HEK293 (cell line): Measurements from ENCODE around the gene CSNK1G2.

Experiments
- CTCF ChIA-PET: fragments of 350-600 bp; formaldehyde crosslinking; extraction: SDS; loops from one replicate; lab custom pipeline; 2021; ENCODE audit warnings: antibody characterized with exemption; lab: Yijun Ruan, JAX
- POLR2A ChIA-PET: fragments of 300-600 bp; formaldehyde crosslinking; extraction: SDS; loops from one replicate; lab custom pipeline; 2020; ENCODE audit warnings: antibody characterized with exemption, inconsistent platforms; lab: Yijun Ruan, JAX
- H3K27ac ChIP-seq: fragments of 200-500 bp; sonication (Bioruptor generic); 2 replicates; pipeline ENCODE4 v1.5.1; 2014; ENCODE audit warnings: low read depth, low read length, control low read depth, inconsistent platforms; ENCODE audit errors: extremely low read depth
- H3K36me3 ChIP-seq, 2 experiments: fragments of 200-500 bp in 1 of 2; sonication (Bioruptor generic) in 1 of 2; 1 replicate in 1 of 2; 2 replicates in 1 of 2; pipeline ENCODE4 v1.5.1; 2014 to 2017; ENCODE audit warnings: inconsistent platforms in 2 of 2, low read length in 2 of 2; ENCODE audit not compliant: control insufficient read depth in 2 of 2, insufficient read depth in 1 of 2
- H3K4me1 ChIP-seq: fragments of 200-500 bp; sonication (Bioruptor generic); 2 replicates; pipeline ENCODE4 v1.5.1; 2014; ENCODE audit warnings: mild to moderate bottlenecking, low read length, inconsistent platforms; ENCODE audit not compliant: control insufficient read depth, insufficient read depth
- H3K4me3 ChIP-seq: 2 replicates; pipeline ENCODE4 v1.5.1; 2011; ENCODE audit warnings: low read depth, mild to moderate bottlenecking, control low read depth, low read length, moderate library complexity
- H3K9me3 ChIP-seq: fragments of 200-500 bp; sonication (Bioruptor generic); 2 replicates; pipeline ENCODE4 v1.5.1; 2014; ENCODE audit warnings: low read depth, low read length, inconsistent platforms; ENCODE audit not compliant: control insufficient read depth, insufficient read depth
- BCL11B ChIP-seq: fragments of 450-650 bp; formaldehyde crosslinking; IDR thresholded peaks from 2 replicates; pipeline ENCODE4 v1.5.1; 2016; ENCODE audit warnings: low read depth, missing biosample characterization, missing genetic modification characterization
- GFI1B ChIP-seq: fragments of 450-650 bp; formaldehyde crosslinking; IDR thresholded peaks from 2 replicates; pipeline ENCODE4 v1.5.1; 2016; ENCODE audit warnings: missing biosample characterization, missing genetic modification characterization
- GLIS1 ChIP-seq: fragments of 450-650 bp; formaldehyde crosslinking; IDR thresholded peaks from 2 replicates; pipeline ENCODE4 v1.5.1; 2016; ENCODE audit warnings: missing biosample characterization, missing genetic modification characterization
- PRDM1 ChIP-seq: fragments of 450-650 bp; formaldehyde crosslinking; IDR thresholded peaks from 2 replicates; pipeline ENCODE4; 2016; ENCODE audit warnings: missing biosample characterization, missing genetic modification characterization
- PRDM10 ChIP-seq: fragments of 450-650 bp; formaldehyde crosslinking; IDR thresholded peaks from 2 replicates; pipeline ENCODE4 v1.5.1; 2016; ENCODE audit warnings: missing biosample characterization, missing genetic modification characterization
- ZBTB10 ChIP-seq: fragments of 450-650 bp; formaldehyde crosslinking; IDR thresholded peaks from 2 replicates; pipeline ENCODE4 v1.5.1; 2016; ENCODE audit warnings: missing biosample characterization, missing genetic modification characterization
- ZBTB48 ChIP-seq: fragments of 450-650 bp; formaldehyde crosslinking; IDR thresholded peaks from 2 replicates; pipeline ENCODE4 v1.5.1; 2016; ENCODE audit warnings: missing biosample characterization, missing genetic modification characterization
- ZFHX2 ChIP-seq: fragments of 450-650 bp; formaldehyde crosslinking; conservative IDR thresholded peaks from 2 replicates; pipeline ENCODE4 v1.5.1; 2016; ENCODE audit warnings: missing biosample characterization, missing genetic modification characterization
- ZFP3 ChIP-seq: fragments of 450-650 bp; formaldehyde crosslinking; IDR thresholded peaks from 2 replicates; pipeline ENCODE4 v1.5.1; 2016; ENCODE audit warnings: low read depth, missing biosample characterization, missing genetic modification characterization
- ZIC2 ChIP-seq: fragments of 450-650 bp; formaldehyde crosslinking; IDR thresholded peaks from 2 replicates; pipeline ENCODE4 v1.5.1; 2016; ENCODE audit warnings: missing biosample characterization, missing genetic modification characterization
- ZNF155 ChIP-seq: fragments of 450-650 bp; formaldehyde crosslinking; IDR thresholded peaks from 2 replicates; pipeline ENCODE4 v1.5.1; 2016; ENCODE audit warnings: missing biosample characterization, missing genetic modification characterization
- ZNF184 ChIP-seq: fragments of 450-650 bp; IDR thresholded peaks from 2 replicates; pipeline ENCODE4 v1.5.1; 2018; ENCODE audit warnings: missing biosample characterization, mild to moderate bottlenecking, missing genetic modification characterization
- ZNF214 ChIP-seq: fragments of 450-650 bp; formaldehyde crosslinking; IDR thresholded peaks from 2 replicates; pipeline ENCODE4 v1.5.1; 2017; ENCODE audit warnings: missing biosample characterization, mild to moderate bottlenecking, missing genetic modification characterization, borderline replicate concordance
- ZNF221 ChIP-seq: fragments of 450-650 bp; formaldehyde crosslinking; IDR thresholded peaks from 2 replicates; pipeline ENCODE4 v1.5.1; 2017; ENCODE audit warnings: missing biosample characterization, missing genetic modification characterization, borderline replicate concordance
- ZNF24 ChIP-seq: fragments of 450-650 bp; formaldehyde crosslinking; IDR thresholded peaks from 2 replicates; pipeline ENCODE4 v1.5.1; 2016; ENCODE audit warnings: missing biosample characterization, missing genetic modification characterization
- ZNF280D ChIP-seq: fragments of 450-650 bp; formaldehyde crosslinking; IDR thresholded peaks from 2 replicates; pipeline ENCODE4 v1.5.1; 2016; ENCODE audit warnings: missing biosample characterization, missing genetic modification characterization
- ZNF302 ChIP-seq: fragments of 450-650 bp; formaldehyde crosslinking; IDR thresholded peaks from 2 replicates; pipeline ENCODE4 v1.5.1; 2016; ENCODE audit warnings: missing biosample characterization, missing genetic modification characterization, low read depth
- ZNF311 ChIP-seq: fragments of 450-650 bp; formaldehyde crosslinking; IDR thresholded peaks from 2 replicates; pipeline ENCODE4 v1.5.1; 2017; ENCODE audit warnings: missing biosample characterization, missing genetic modification characterization, borderline replicate concordance
- ZNF341 ChIP-seq: fragments of 450-650 bp; formaldehyde crosslinking; IDR thresholded peaks from 2 replicates; pipeline ENCODE4; 2016; ENCODE audit warnings: low read depth, missing biosample characterization, missing genetic modification characterization
- ZNF48 ChIP-seq: fragments of 450-650 bp; formaldehyde crosslinking; IDR thresholded peaks from 2 replicates; pipeline ENCODE4 v1.5.1; 2016; ENCODE audit warnings: missing biosample characterization, missing genetic modification characterization
- ZNF600 ChIP-seq: fragments of 450-650 bp; formaldehyde crosslinking; IDR thresholded peaks from 2 replicates; pipeline ENCODE4 v1.5.1; 2016; ENCODE audit warnings: missing biosample characterization, missing genetic modification characterization
- ZNF629 ChIP-seq: fragments of 450-650 bp; formaldehyde crosslinking; IDR thresholded peaks from 2 replicates; pipeline ENCODE4 v1.5.1; 2017; ENCODE audit warnings: missing biosample characterization, missing genetic modification characterization
- ZSCAN23 ChIP-seq: fragments of 450-650 bp; formaldehyde crosslinking; IDR thresholded peaks from 2 replicates; pipeline ENCODE4 v1.5.1; 2016; ENCODE audit warnings: missing biosample characterization, missing genetic modification characterization
- ZXDB ChIP-seq: fragments of 450-650 bp; formaldehyde crosslinking; IDR thresholded peaks from 2 replicates; pipeline ENCODE4 v1.5.1; 2016; ENCODE audit warnings: missing biosample characterization, missing genetic modification characterization

Gene CSNK1G2

GRCh38 chr19:1909761-1910080 lies 31.3 kb upstream of the CSNK1G2 start:
- Histone ChIP-seq H3K36me3 (peaks cover 0 to 49% of the 10 kb centered on the region in 2 experiments; a peak in 2 of 3 replicates), H3K4me3 (no peak overlapping the region), H3K9me3 (no peaks in the 10 kb centered on the region), H3K27ac (0 out of 2 replicates have a peak overlapping the region, but pooled peaks have one; percentile 38), H3K4me1 (peaks cover 12% of the 10 kb centered on the region)
- TF ChIP-seq ZNF341 (peak; percentile 26; the same call in 1 of the 2 replicates), ZBTB48 (tag by site-specific recombination) (peak; percentile 7; the same call in 1 of the 2 replicates), ZNF629 (tag by site-specific recombination) (0 out of 2 replicates have a peak, but pooled peaks have one; percentile 2), ZNF302 (tag by site-specific recombination) (no peak), ZIC2 (tag by site-specific recombination) (peak; percentile 48; the same call in 1 of the 2 replicates), ZFHX2 (tag by site-specific recombination) (0 out of 2 replicates have a peak, but pooled peaks have one; percentile 15)
- ChIA-PET POLR2A (no interaction called here), CTCF (interaction anchor here (1.1 kb wide), 1 partner anchor 38 kb away, joined by 4 read pairs; no protein-coding TSS in a partner anchor)

- Histone ChIP-seq H3K27ac (no peak overlapping the region), H3K36me3 (peaks cover 0 to 54% of the 10 kb centered on the region in 2 experiments; a peak in 2 of 3 replicates), H3K9me3 (no peaks in the 10 kb centered on the region)
- ChIA-PET CTCF (interaction anchor here (0.6 kb wide), 1 partner anchor 573 kb away, joined by 4 read pairs; no protein-coding TSS in a partner anchor), POLR2A (no interaction called here)
- TF ChIP-seq ZNF48 (no peak), ZNF600 (tag by site-specific recombination) (0 out of 2 replicates have a peak, but pooled peaks have one; percentile 46)
- TF ChIP-seq, all 188 proteins: peak for 1
- H3K4me1 ChIP-seq: peaks cover 12% of the 10 kb centered on the region
- H3K4me3 ChIP-seq: no peak overlapping the region
Measured at GRCh38 chr19:1910177-1910576, 30.8 kb upstream of the CSNK1G2 start.

- no peak overlapping the region for H3K27ac ChIP-seq
- peaks cover 12% of the 10 kb centered on the region for H3K4me1 ChIP-seq
- POLR2A ChIA-PET: interaction anchor here (0.9 kb wide), 1 partner anchor 26 kb away, joined by 4 read pairs; the partner anchor contains the start of gene ABHD17A
- no peak overlapping the region for H3K4me3 ChIP-seq
- H3K36me3 ChIP-seq: peaks cover 0 to 55% of the 10 kb centered on the region in 2 experiments; a peak in 2 of 3 replicates
- H3K9me3 ChIP-seq: no peaks in the 10 kb centered on the region
- CTCF ChIA-PET: no interaction called here
- no peak for TF ChIP-seq ZNF214
- no peak for TF ChIP-seq PRDM1 (tag by site-specific recombination)
- TF ChIP-seq ZNF311 (tag by site-specific recombination): no peak
- no peak for TF ChIP-seq ZFP3 (tag by site-specific recombination)
- TF ChIP-seq PRDM10 (tag by site-specific recombination): no peak
- no peak for TF ChIP-seq ZNF24 (tag by site-specific recombination)
- TF ChIP-seq ZNF280D: no peak
- no peak for TF ChIP-seq BCL11B (tag by site-specific recombination)
- TF ChIP-seq ZXDB (tag by site-specific recombination): no peak
- no peak for TF ChIP-seq ZSCAN23 (tag by site-specific recombination)
- no peak for TF ChIP-seq ZBTB10 (tag by site-specific recombination)
- TF ChIP-seq ZNF155 (tag by site-specific recombination): no peak
- TF ChIP-seq GLIS1: no peak
- TF ChIP-seq ZNF221 (tag by site-specific recombination): no peak
- TF ChIP-seq ZNF184 (tag by site-specific recombination): no peak
- no peak for TF ChIP-seq GFI1B (tag by site-specific recombination)
Measured at GRCh38 chr19:1911098-1911497, 29.9 kb upstream of the CSNK1G2 start.
